ELF-1 (cell line): ENCODE data around the gene GAB2.
A peak's percentile ranks its signal among the peaks of the same experiment; 100 is the strongest.
"Not testable (repeated sequence)": the region's sequence is repeated elsewhere in the genome, so short reads cannot be mapped to it uniquely, and the experiment has no call there.

Experiments
- DNase-seq: peaks from one replicate; pipeline ENCODE4 v3.0.0-alpha.2; 2016; ENCODE audit warnings: low read depth, low spot score

Gene GAB2

DNA sequence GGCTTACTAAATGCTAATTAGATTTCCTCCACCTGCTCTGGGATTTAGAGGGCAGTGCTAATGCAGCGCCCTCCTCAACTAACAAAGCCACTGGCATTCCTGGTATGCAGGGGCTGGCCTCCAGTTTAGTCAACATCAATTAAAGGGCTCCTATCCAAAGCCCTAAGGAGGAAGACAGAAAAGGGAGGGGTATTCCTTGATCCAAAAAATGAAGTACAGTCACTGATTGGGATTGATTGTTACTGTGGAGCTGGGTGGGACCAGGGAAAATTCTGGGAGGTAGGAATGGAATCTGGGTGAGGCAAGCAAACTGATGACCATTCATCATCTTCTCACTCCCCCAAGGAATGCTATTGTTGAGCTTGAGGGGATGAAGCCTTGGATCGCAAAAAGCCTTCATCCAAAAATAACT lies 52.2 kb downstream of the GAB2 start:
- peak; percentile 96 for DNase-seq

DNA sequence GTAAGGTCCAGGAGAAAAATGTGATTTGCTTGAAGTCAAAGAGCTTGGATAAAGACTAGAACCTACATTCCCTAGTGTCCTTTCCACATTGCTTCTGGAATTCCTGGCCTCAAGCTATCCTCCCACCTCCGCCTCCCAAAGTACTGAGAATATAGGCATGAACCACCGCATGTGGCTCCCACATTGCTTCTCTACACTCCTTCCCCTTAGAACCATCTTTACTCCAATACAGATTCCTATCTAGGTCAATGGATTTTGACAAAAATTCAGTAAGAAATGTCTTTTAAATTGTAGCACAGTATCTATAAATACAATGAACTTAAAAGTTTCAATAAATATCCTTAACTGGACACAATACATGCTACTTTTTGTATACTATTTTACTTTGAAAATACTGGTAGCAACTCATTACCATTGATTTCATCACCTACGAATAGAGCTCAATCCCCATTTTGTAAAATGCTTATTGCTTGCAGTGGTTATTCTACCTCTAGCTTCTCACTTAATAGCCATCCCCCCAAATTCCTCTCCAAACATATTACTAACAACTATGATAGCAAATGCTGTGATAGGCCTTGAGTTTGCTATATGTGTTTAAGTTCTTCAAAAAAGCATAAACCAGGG lies 53.4 kb downstream of the GAB2 start:
- DNase-seq = peak; percentile 49

DNA sequence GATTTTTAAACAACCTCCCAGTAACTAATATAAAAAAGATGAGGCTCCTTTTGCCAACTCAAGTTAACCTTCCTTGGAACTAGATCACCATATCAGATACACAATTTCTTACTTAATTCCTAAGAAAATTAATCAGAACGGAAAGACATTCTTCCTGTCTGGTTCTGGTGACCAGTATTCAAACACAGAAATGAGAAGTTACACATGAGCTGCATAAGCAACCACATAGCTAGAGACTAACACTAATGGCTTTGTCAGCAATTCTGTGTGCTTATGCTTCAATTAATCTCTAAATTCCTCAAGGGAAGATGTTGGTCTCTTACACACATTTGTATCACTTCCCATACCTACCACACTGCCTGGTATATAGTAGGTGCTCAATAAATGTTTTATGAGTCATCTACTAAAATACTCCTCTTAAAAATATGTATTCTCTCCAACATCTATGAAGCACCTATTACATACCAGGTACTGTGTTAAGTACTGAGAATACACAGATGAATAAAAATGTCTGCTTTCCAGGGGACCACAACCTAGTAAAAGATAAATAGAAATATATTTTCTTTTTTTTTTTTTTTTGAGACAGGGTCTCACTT lies 54.5 kb downstream of the GAB2 start:
- DNase-seq = no peak

DNA sequence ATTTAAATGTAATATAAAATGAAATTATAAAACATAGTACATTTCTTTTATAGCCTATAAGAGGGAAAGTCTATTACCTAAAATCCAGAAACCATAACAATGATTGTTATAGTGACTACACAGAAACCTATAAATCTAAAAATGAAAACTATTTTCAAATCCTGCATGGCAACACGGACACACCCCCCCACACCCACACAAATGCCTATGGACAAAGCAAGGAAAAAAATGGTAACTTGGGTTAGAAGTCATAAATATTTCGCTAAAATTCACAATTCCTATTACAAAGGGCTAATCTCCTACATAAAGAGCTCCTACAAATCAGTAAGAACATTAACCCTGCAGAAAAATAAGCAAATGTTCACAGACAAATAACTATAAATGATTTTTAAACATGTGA lies 56.4 kb downstream of the GAB2 start:
- no peak for DNase-seq

DNA sequence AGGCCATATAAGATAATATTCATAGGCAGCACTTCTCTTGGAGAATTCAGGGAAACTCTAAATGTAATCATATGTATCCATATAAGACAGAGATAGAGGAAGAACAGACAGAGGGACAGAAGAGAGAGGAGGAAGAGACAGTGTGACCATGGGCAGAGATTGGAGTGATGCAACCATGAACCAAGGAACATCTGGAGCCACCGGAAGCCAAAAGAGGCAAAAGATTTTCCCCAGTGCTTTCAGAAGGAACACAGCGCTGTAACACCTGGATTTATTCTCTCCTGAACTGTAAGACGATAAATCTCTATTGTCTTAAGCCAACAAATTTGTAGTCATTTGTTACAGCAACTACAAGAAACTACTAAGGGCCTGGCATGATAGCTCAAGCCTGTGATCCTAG lies 57.7 kb downstream of the GAB2 start:
- no peak for DNase-seq

DNA sequence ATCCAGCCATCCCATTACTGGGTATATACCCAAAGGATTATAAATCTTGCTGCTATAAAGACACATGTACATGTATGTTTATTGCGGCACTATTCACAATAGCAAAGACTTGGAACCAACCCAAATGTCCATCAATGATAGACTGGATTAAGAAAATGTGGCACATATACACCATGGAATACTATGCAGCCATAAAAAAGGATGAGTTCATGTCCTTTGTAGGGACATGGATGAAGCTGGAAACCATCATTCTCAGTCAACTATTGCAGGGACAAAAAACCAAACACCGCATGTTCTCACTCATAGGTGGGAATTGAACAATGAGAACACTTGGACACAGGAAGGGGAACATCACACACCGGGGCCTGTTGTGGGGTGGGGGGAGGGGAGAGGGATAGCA lies 59.7 kb downstream of the GAB2 start:
- not testable (repeated sequence) for DNase-seq

DNA sequence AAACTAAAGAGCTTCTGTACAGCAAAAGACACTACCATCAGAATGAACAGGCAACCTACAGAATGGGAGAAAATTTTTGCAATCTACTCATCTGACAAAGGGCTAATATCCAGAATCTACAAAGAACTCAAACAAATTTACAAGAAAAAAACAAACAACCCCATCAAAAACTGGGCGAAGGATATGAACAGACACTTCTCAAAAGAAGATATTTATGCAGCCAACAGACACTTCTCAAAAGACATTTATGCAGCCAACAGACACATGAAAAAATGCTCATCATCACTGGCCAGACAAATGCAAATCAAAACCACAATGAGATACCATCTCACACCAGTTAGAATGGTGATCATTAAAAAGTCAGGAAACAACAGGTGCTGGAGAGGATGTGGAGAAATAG lies 60.2 kb downstream of the GAB2 start:
- not testable (repeated sequence) for DNase-seq

DNA sequence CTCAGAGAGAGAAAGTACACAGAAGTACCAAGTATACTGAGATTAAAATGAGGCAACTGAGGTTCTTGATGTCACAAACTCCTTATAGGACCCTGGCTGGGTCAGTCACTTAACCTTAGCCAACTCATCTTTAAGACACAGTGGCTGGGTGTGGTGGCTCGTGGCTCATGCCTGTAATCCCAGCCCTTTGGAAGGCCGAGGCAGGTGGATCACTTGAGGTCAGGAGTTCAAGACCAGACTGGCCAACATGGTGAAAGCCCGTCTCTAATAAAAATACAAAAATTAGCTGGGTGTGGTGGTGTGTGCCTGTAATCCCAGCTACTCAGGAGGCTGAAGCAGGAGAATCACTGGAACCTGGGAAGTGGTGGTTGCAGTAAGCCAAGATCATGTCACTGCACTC lies 61.9 kb downstream of the GAB2 start:
- not testable (repeated sequence) for DNase-seq

DNA sequence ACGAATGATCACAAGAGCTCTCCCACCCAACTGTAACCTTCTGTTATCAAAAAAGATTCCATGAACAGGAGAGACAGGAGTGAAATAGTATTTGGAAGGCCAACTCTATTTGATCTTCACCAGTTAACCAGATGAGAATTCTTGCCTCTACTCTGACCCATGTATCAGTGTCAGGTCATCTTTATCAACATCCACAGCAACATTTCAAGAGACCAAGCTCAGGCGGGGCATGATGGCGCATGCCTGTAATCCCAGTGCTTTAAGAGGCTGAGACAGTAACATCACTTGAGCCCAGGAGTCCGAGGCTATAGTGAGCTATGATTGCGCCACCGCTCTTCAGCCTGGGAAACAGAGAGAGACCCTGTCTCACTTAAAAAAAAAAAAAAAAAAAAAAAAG lies 62.3 kb downstream of the GAB2 start:
- no peak for DNase-seq

DNA sequence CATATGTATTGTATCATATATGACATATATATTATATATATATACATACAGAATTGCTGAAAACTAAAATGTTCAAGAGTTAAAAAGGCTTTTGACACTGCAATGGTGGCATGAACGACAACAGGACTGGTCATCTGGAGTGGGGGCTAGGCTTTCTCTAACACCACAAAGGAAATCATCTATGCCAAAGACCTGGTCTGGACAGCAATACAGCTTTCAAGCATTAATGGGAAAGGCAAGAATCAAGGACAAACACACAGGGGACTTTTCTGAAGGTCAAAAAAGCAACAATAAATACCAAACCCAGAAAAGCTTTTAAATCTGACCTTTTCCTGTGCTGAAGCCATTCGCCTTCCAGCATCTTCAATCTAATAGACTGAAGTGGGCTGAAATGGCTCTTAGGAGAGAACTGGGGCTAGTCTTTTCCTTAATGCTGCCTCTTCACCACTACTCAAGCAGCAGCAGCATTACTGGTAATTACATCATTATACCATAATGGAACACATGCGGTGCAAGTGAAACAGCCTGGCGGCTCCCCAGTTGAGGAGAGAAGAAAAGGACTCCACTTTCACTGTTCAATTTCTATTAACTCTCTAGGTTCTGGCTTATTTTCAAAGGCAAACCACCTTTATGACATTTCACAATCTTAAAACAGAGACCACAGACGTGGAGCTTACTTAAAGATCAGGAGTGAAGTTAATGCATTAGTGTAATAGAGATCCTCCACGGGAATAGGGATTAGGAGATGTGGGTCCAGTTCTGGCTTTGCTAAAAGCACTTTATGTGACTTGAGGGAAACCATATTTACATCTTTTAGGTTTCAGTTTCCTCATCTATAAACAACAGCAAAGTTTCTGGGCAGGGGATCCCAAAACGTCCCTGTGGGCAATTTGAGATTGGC lies 63.0 kb downstream of the GAB2 start:
- DNase-seq = no peak

DNA sequence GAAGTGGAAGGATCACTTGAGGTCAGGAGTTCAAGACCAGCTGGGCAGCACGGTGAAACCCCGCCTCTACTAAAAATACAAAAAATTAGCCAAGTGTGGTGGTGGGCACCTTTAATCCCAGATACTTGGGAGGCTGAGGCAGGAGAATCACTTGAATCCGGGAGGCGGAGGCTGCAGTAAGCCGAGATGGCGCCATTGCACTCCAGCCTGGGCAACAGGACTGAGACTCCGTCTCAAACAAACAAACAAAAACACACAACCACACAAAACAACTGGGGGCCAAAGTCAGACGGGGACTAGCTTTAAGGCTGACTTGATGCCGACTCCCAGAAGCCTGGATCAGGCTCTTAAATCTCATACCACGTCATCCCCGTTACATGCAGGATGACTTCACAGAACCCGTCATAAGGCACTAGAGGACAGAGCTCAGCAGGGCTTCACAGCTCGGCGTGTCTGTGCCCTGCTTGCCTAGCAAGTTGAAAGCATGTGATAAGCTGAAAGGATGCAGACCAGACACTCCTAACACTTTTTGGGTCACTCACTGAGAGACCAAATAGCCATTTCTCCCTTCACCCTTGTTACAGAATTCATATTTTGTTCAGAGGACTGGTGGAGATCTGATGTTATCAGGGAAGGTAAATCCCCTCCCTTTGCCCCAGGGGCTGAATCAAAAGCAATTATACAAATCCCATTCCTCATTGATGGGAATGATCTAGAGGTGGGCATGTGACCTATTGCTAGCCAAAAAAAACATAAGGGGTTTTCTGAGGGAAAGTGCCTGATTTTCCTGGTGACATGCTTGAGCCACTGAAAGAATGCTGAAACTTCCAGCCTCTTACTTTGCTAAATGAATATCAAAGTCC lies 65.4 kb downstream of the GAB2 start:
- peak; percentile 61 for DNase-seq

DNA sequence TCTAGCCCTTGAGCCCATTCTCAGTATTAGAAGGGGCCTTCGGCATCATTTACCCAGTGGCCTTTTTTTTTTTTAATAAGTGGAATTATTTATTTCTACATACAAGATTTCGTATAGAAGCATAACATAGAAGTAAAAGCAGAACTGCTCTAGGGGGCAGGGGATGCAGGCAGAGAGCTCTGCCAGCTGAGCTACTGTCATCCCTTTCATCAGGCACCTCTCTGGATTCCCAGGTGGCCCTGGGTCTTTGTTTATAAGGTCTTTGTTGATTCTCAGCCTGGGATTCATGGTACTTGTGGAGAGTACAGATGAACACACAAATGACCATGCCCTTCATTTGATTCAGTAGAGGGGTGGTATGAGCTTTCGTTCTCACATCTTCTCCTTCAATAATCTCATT lies 66.4 kb downstream of the GAB2 start:
- DNase-seq = no peak

DNA sequence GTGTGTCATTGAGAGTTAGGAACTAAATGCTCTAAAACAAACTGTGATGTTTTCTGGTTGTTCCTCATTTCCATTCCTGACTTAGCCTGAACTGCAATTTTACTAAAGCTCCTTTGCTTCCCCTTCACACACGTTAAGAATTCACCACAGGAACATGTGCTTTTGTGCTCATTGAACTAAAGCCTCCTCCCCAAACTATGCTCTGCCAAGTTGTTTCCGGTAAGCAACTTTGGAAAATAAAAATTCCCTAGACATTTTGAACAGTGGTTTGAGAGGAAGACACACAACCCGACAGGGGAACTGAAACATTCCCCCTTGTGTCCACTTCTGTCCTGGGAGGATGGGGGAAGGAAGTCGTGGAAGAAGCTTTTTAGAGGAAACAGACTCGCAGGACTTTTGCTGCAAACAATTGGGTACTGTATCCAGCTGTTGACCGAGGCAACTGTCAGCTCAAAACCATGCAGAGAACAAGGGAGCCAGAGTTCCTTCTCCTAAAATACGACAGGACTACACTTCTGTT lies 66.9 kb downstream of the GAB2 start:
- no peak for DNase-seq

DNA sequence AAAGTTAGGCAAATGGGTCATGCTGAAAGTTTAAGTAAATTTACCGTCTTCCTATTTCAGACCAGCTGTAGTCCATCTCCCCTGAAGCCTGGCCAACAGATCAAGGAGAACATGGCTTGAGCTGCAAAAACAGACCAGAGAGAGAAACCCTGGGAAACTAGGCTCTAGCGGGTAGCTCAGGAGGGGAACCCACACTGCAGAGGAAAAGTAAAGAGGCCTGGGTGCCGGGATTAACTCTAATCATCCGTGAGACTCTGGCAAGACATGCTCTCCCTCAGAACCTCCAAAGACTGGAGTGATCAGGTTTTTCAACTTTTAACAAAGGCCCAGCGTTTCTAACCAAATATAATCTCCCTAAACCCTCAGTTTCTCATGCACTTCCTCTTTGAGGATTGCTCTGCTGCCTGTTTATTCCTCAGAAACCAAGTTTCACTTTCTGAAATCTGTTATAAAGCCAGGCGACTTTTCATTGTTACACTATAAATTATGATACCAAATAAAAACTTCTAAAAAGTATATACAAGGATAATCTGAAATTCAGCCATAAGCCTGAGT lies 67.5 kb downstream of the GAB2 start:
- peak; percentile 66 for DNase-seq

DNA sequence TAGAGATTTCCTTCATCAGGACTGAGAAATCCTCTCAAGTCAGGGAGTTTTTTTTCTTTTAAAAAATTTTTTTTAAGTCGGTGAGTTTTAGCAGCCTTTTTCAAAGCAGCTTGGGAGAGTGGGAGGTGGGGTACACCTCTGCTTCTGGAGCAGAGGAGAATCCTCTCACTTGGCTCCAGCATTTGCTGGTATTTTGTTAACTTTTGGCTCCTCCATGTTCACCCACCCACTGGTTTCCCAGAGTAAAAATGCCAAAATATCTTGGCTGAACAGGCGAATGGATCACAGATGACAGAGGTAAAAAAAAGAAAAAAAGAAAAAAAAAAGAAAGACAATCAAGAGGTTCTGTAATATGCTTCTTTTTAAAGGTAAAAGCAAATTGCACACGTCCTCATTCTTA lies 68.0 kb downstream of the GAB2 start:
- no peak for DNase-seq

DNA sequence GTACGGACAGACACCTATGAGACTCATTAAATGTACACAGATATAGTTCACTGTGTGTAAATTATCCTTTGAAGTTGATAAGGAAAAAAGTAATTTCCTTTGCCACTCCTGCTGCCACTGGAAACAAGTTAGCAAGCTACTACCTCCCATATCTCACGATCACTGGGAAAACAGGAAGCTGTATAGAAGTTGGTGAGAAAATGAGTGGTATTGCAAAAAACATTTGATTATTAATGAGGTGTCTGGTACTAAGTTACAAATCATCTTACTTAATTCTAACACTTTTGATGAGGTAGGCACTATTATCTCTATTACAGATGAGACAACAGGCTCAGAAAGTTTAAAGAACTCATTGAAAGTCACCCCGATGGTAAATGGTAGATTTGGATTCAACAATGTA lies 68.5 kb downstream of the GAB2 start:
- DNase-seq = no peak

DNA sequence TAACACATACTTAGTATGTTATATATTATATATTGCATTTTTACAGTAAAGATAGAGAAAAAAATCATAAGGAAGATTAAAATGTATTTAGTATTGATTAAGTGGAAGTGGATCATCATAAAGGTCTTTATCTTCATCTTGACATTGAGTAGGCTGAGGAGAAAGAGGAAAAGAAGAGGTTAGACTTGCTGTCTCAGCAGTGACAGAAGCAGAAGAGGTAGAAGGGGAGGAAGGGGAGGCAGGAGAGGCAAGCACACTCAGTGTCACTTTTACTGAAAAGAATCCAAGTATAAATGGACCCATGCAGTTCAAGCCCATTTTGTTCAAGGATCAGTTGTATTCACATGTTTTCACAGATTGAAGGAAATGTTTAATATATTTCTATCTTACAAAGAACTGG lies 69.7 kb downstream of the GAB2 start:
- DNase-seq = no peak

DNA sequence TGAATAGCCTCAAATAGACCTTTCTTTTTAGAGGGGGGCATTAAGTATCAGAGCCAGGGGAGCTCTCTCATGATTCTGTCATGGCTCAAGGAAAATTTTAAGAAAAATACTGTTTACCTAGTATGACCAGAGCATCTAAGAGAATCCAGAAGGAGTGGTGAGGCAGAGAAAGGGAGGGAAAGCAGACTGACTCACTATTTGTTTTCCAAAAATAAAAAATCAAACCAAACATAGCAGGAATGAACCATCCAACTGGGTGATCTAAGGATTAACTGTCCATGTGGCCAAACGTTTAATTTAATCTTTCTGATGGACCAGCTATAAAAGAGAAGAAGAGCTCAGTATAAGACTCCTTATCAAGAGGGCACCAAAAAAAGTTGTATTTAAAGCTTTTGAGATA lies 70.8 kb downstream of the GAB2 start:
- no peak for DNase-seq

DNA sequence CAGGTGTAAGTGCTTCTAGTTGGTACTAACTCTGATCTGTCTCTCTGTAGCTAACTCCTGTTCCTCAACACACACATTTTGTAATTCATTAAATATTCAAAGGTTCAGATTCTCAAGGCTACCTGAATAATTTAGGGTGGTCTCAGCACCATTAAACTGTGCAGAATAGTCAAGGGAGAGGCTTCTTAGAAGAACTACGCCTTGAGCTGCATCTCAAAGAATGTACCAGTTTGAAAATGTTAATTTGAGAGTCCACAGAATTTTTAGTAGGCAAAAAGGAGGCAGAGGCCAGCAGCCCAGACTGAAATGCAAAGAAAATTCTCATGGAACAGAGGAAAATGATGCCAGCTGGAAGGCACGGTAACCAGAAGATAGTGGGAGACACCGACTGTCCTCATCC lies 72.2 kb downstream of the GAB2 start:
- DNase-seq = no peak

DNA sequence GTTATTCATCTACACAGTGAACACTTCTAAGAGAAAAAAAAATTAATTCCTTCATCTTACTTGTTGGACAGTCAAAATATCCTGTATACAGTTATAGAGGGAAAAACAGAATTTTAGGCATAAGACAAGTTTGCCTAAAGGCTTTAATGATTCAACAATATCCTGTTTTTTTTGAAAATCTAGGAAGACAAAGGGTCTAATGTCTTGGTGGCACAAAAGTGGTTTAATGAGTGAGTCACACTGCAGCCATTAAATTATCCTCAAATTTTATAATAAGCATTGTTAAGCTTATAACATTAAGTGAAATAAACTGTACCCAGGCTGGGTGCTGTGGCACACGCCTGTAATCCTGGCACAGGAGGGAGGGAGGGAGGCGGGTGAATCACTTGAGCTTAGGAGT lies 72.9 kb downstream of the GAB2 start:
- DNase-seq = no peak

DNA sequence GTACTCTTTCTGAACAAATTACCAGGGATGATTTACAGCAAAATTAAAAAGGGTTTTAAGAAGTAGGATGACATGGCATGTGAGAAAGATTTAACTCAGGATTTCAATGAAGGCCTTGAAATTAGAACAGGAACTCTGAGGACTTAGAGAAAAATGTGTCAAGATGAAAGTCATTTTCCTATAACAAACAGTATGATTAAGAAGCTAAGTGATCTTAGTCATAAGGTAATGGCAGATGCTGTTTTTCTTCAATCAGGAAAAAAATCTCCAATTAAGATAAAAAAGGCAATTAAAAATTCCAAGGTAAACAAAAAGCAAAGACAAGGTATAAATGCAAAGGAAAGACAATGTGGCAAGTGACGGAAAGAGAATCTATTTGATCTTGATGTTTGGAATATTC lies 73.5 kb downstream of the GAB2 start:
- no peak for DNase-seq
